Measurements from ENCODE around the gene KCNK10. TPM values are rescaled to one million over a fixed set of nuclear protein-coding genes. Genes with fewer than 3 reads are reported as not detected.

The KCNK10 gene
- polyA plus RNA-seq, 2 of the 4 experiments (the other 2 are of a cell fraction), result not detected

DNA sequence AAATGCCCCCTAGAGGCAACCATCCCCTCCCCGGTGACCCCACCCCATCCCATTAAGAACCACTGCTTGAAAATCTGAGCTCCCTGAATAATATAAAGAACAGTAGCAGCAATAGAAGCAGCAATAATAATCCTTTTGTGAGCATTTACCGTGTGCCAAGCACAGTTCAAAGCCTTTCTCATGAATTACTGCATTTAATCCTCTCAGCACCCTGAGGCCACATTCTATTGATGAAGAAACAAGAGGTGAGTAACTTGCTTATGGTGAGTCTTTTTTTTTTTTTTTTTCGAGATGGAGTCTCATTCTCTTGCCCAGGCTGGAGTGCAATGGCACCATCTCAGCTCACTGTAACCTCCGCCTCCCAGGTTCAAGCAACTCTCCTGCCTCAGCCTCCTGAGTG is 65.0 kb downstream of the KCNK10 start:
- Histone ChIP-seq H3K4me1 (no peaks in the 10 kb centered on the region), H3K27ac (no peak overlapping the region), H3K4me3 (no peak overlapping the region), H3K9me3 (no peaks in the 10 kb centered on the region), H3K4me2 (no peak overlapping the region)
- CTCF ChIA-PET, result interaction anchor here (0.6 to 0.7 kb wide), 2 partner anchors 24 to 1314 kb away, joined by 3 read pairs; no protein-coding TSS in a partner anchor
- 23% methylated on average over 4 of the region's 4 CpGs for WGBS (ENCODE audit: missing lambda C conversion rate)
- ATAC-seq (no peak), FAIRE-seq (no peak), DNase-seq (ENCODE audit: low read depth in 1 of 2, low spot score in 1 of 2) (no peak)
- TF ChIP-seq MAZ (IDR thresholded peaks at IDR 0.05; ENCODE audit: borderline replicate concordance, low read depth, low read length) (no peak), JUNB (IDR thresholded peaks at IDR 0.05) (no peak), JUN (IDR thresholded peaks at IDR 0.05) (no peak), EHF (CRISPR knock-in tag; IDR thresholded peaks at IDR 0.05) (no peak), RAD21 (conservative IDR thresholded peaks at IDR 0.05 in 1 of 2, IDR thresholded peaks at IDR 0.05 in 1 of 2) (no peak), ZNF302 (CRISPR knock-in tag; IDR thresholded peaks at IDR 0.05) (no peak)
- TF ChIP-seq, protein P1, sequence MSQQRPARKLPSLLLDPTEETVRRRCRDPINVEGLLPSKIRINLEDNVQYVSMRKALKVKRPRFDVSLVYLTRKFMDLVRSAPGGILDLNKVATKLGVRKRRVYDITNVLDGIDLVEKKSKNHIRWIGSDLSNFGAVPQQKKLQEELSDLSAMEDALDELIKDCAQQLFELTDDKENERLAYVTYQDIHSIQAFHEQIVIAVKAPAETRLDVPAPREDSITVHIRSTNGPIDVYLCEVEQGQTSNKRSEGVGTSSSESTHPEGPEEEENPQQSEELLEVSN (IDR thresholded peaks at IDR 0.05; ENCODE audit: borderline replicate concordance, low read depth), result no peak
- POLR2A ChIA-PET, result no interaction called here

DNA sequence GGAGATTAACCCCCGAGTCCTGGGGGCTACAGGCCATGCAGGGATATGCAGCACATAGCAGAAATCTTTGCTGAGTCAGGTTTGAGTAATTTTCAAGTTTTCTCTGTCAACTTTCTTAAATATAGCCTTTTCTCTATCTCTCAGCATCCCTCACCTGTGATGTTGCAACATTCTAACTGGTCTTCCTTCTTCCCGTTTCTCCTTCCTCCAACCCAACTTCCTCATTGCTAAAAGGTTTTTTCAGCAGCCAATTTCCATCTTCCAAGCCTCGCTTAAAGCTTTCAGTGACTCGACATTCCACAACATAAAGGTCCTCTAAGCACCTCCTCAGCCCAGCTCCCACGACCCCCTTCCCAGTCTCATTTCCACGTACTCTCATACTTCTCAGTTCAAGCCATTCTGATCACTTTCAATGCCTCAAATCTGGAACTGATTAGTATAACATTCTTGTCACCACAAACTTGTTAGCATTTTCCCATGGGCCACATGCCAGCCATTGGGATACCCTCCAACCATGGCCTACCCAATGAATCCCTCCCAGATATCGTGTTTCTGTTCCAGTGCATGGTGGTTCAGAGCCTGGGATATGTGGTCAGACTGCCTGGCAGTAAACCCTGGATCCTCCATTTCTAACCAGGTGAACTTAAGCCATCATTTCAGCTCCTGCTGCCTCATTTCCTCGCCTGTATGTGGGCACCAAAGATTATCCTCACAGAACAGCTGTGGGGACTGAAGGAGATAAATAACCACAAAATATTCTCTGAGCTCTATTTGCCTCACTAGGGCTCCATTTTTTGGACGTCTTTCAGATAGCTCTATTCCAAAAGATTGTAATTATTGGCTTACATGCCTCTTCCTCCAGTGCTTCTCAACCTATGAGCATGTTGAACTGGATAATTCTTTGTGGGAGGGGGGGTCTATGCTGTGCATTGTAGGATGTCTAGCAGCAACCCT is 65.8 kb downstream of the KCNK10 start:
- FAIRE-seq, result no peak

DNA sequence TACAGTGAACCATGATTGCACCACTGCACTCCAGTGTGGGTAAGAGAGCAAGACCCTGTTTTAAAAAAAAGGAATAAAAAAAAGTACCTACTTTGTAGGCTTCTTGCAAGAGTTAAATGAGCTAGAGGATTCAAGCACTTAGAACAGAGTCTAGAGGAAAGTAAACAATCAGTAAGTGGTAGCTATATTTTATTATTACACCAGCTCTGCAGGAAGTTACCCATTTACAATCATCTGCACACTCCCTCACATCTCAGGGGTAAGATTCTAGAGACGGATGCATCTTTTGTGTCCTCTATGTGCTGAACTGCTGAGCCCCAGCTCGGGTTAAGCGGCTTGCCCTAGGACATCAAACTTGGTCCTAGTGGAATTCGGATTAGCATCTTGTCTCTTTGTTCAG is 67.3 kb downstream of the KCNK10 start:
- no peaks in the 10 kb centered on the region for H3K9me3 ChIP-seq
- H3K4me1 ChIP-seq, result no peaks in the 10 kb centered on the region
- no peak overlapping the region for H3K27ac ChIP-seq
- H3K4me2 ChIP-seq, result no peak overlapping the region
- FAIRE-seq (no peak), DNase-seq (ENCODE audit: low read depth in 1 of 2, low spot score in 1 of 2) (no peak), ATAC-seq (no peak)
- CTCF ChIA-PET, result no interaction called here
- H3K4me3 ChIP-seq, result no peak overlapping the region
- TF ChIP-seq NR3C1 (IDR thresholded peaks at IDR 0.05) (no peak), CHD4 (IDR thresholded peaks at IDR 0.05; ENCODE audit: borderline replicate concordance) (no peak), ZSCAN20 (CRISPR knock-in tag; IDR thresholded peaks at IDR 0.05) (no peak), SMC3 (IDR thresholded peaks at IDR 0.05) (no peak), NFE2L2 (conservative IDR thresholded peaks at IDR 0.05; ENCODE audit: low read length) (no peak)
- TF ChIP-seq, protein P2, sequence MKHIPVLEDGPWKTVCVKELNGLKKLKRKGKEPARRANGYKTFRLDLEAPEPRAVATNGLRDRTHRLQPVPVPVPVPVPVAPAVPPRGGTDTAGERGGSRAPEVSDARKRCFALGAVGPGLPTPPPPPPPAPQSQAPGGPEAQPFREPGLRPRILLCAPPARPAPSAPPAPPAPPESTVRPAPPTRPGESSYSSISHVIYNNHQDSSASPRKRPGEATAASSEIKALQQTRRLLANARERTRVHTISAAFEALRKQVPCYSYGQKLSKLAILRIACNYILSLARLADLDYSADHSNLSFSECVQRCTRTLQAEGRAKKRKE (CRISPR knock-in tag; IDR thresholded peaks at IDR 0.05; ENCODE audit: low read depth), result no peak
- TF ChIP-seq, protein P3, sequence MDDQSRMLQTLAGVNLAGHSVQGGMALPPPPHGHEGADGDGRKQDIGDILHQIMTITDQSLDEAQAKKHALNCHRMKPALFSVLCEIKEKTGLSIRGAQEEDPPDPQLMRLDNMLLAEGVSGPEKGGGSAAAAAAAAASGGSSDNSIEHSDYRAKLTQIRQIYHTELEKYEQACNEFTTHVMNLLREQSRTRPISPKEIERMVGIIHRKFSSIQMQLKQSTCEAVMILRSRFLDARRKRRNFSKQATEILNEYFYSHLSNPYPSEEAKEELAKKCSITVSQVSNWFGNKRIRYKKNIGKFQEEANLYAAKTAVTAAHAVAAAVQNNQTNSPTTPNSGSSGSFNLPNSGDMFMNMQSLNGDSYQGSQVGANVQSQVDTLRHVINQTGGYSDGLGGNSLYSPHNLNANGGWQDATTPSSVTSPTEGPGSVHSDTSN (IDR thresholded peaks at IDR 0.05), result no peak
- POLR2A ChIA-PET, result no interaction called here
- WGBS (ENCODE audit: missing lambda C conversion rate), result 11% methylated on average over 4 of the region's 4 CpGs

More for the DNA sequence above, 65.8 kb downstream of the KCNK10 start:
- WGBS (ENCODE audit: missing lambda C conversion rate), result 4% methylated on average over 9 of the region's 9 CpGs
- Histone ChIP-seq H3K4me1 (no peaks in the 10 kb centered on the region), H3K4me3 (no peak overlapping the region), H3K9me3 (no peaks in the 10 kb centered on the region), H3K27ac (no peak overlapping the region), H3K4me2 (no peak overlapping the region)
- ATAC-seq, result no peak
- TF ChIP-seq JUNB (IDR thresholded peaks at IDR 0.05) (no peak), MAFK (IDR thresholded peaks at IDR 0.05; ENCODE audit: partially characterized antibody) (peak; percentile 34)
- ChIA-PET POLR2A (no interaction called here), CTCF (interaction anchor here (0.6 to 1.1 kb wide), 3 partner anchors 16 to 1314 kb away, joined by 3 read pairs; no protein-coding TSS in a partner anchor)
- DNase-seq (ENCODE audit: low read depth in 1 of 2, low spot score in 1 of 2), result no peak

DNA sequence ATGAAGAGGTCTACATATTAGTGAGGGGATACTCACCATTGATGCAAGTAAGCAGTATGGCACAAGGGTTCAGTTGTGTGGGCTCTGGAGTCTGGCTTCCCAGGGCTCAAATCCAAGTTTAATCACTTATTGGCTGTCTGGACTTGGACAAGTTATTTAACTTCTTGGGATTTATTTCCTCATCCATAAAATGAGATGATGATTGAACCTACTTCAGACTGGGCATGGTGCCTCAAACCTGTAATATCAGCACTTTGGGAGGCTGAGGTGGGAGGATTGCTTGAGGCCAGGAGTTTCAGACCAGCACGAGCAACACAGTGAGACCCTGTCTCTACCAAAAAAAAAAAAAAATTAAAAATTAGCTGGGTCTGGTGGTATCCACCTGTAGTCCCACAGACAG is 67.9 kb downstream of the KCNK10 start:
- WGBS (ENCODE audit: missing lambda C conversion rate), result 40% methylated on average over 1 of the region's 1 CpG
- DNase-seq (ENCODE audit: low read depth in 1 of 2, low spot score in 1 of 2), result no peak
- CTCF ChIA-PET, result no interaction called here

More for the DNA sequence above, 67.9 kb downstream of the KCNK10 start:
- no peak for ATAC-seq
- POLR2A ChIA-PET, result no interaction called here
- Histone ChIP-seq H3K4me3 (no peak overlapping the region), H3K27ac (no peak overlapping the region), H3K9me3 (no peaks in the 10 kb centered on the region), H3K4me1 (no peaks in the 10 kb centered on the region), H3K4me2 (no peak overlapping the region)
- no peak for TF ChIP-seq NFE2L2 (conservative IDR thresholded peaks at IDR 0.05; ENCODE audit: low read length)
- TF ChIP-seq HOXB13 (CRISPR knock-in tag; IDR thresholded peaks at IDR 0.05; ENCODE audit: low read depth), result no peak
- TF ChIP-seq, protein P4, sequence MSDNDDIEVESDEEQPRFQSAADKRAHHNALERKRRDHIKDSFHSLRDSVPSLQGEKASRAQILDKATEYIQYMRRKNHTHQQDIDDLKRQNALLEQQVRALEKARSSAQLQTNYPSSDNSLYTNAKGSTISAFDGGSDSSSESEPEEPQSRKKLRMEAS (IDR thresholded peaks at IDR 0.05), result no peak
- no peak for TF ChIP-seq SREBF2 (IDR thresholded peaks at IDR 0.05)
- TF ChIP-seq, protein P3 (IDR thresholded peaks at IDR 0.05), result no peak
- no peak for TF ChIP-seq CHD4 (IDR thresholded peaks at IDR 0.05; ENCODE audit: borderline replicate concordance)
- TF ChIP-seq JUNB (IDR thresholded peaks at IDR 0.05), result no peak
- TF ChIP-seq BHLHE40 (IDR thresholded peaks at IDR 0.05; ENCODE audit: low read depth, low read length), result no peak
- FAIRE-seq, result no peak
